Measurements from ENCODE around the gene NAA38. TPM values are rescaled to one million over a fixed set of nuclear protein-coding genes. Genes with fewer than 3 reads are reported as not detected.

Gene NAA38
- total RNA-seq, 4 donors from 2014 or later = 68.0 to 184 (median 96.7) TPM

DNA sequence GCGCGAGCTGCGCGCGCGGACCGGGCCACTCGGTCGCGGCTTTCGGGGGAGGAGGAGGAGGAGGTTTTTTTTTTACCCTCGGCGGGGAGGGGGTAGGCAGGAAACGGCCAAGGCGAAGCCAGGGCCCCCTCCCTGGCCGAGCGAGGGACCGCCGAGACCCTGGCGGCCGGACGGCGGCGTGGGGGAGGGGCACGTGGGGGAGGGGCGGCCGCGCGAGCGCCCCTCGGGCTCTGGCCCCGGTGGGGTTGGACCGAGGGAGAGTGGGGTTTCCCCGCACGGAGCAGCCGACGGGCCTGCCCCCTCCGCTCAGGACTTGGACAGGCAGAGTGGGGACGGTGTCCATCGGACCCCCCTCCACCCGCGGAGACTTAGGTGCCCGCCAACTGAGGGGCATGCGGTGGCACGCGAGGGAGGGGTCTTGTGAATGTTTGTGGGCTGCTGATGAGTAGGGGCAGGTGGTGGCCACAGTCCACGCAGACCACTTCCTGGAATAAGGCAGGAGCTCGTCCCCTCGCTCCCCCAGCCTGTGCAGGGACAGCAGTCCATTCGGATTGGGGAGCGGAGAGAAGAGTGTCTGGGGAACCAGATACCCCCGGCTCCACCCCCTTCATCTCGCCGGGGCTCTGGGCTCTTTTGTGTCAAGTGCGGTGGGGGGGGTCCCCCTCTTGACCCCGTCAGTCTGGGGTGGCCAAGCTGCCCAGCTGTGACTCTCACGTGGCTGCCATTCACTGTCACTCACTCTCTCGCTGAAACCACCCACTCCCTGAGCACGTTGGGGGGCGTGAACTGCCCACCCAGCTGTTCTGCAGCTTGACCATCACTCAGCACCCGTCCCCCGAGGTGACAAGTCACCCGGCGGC, 28.2 kb upstream of the NAA38 start:
- TF ChIP-seq, protein P1, sequence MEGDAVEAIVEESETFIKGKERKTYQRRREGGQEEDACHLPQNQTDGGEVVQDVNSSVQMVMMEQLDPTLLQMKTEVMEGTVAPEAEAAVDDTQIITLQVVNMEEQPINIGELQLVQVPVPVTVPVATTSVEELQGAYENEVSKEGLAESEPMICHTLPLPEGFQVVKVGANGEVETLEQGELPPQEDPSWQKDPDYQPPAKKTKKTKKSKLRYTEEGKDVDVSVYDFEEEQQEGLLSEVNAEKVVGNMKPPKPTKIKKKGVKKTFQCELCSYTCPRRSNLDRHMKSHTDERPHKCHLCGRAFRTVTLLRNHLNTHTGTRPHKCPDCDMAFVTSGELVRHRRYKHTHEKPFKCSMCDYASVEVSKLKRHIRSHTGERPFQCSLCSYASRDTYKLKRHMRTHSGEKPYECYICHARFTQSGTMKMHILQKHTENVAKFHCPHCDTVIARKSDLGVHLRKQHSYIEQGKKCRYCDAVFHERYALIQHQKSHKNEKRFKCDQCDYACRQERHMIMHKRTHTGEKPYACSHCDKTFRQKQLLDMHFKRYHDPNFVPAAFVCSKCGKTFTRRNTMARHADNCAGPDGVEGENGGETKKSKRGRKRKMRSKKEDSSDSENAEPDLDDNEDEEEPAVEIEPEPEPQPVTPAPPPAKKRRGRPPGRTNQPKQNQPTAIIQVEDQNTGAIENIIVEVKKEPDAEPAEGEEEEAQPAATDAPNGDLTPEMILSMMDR (IDR thresholded peaks at IDR 0.05; ENCODE audit: low read depth) = no peak

DNA sequence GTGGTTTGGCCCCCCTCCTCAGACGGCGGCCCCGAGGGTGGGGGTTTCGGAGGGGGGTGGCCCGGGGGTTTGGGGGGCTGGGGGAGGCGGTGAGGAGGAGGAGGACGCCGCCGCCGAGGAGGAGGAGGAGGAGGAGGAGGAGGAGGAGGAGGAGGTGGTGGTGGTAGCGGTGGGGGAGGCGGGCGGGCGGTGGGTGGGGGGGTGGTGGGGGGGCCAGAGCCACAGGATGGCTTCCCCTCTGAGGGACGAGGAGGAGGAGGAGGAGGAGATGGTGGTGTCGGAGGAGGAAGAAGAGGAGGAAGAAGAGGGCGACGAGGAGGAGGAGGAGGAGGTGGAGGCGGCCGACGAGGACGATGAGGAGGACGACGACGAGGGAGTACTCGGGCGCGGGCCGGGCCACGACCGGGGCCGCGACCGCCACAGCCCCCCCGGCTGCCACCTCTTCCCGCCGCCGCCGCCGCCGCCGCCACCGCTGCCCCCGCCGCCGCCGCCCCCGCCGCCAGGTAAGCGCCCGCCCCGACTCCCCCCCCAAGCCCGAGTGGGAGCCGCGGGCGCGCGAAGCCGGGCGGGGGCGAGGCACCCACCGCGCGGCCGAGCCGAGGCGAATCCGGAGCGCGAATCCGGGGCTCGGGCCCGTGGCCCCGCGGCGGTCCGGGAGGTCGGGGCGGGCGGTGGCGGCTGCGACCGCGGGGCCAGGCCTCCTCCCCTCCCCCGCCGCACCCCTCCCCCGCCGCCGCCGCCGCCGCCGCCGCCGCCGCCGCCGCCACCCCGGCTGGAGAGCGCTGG, 27.4 kb upstream of the NAA38 start:
- TF ChIP-seq, protein P1 (IDR thresholded peaks at IDR 0.05; ENCODE audit: low read depth) = no peak

DNA sequence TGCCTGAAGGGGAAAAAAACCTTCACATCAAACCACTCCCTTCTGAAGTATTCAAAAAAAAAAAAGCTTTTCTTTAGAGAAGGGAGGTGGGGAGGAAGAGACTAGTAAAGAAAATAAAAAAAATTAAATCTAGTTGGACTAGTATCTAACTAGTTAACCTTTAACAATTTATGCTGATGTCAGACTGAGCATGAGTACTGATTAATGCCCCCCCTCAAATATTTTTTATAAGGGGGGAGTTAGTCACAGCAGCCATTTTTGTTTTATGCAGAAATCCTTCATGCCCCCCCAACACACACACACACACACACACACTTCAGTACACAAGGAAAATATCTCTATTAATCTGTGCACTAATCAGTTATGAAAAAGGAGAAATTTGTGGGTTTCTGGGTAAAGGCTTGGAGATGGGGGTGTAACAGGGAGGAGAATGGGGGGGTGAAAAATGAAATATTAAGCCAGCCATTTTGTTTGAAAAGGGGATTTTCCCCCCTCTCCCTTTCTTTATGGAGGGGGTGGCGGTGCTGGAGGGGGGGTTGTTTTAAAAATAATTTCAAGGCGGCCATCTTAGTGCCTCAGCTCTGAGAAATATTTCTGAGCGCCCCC, 26.5 kb upstream of the NAA38 start:
- TF ChIP-seq, protein P1 (IDR thresholded peaks at IDR 0.05; ENCODE audit: low read depth) = no peak

DNA sequence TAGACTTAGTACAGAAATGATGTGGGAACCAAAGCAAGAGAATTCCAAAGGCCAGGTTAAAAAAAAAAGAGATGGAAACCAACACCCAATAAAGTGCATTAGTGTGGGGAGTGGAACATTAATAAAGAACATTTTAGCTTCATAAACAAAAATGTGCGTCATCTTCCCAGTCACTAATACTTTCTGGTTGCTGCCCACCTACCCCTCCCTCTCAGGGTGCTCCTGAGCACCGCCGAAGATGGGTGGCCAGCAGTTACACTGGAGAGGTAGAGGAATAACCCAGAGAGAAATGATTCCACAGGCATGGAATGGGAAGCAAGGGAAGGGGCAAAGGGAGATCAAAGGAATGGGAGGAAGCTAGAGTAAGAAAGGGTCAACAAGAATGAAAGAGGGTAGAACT, 25.3 kb upstream of the NAA38 start:
- TF ChIP-seq, protein P1 (IDR thresholded peaks at IDR 0.05; ENCODE audit: low read depth) = no peak

DNA sequence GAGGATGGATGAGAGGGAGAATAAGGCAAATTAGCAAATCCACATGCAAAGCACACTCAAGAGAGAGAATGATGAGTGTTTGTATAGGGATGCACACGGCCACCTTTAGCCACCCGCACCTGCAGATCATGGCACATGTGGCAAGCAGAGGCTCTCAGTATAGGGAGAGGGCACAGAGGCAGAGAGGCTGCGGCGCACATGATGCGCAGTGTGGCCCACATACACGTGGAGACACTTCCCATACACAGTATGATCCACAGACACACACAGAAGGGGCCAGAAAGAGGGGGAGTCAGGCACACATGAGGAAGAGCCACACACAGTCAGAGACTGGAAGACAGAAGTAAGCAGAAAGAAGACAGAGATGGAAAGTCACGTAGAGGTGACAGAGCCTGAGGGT, 24.7 kb upstream of the NAA38 start:
- TF ChIP-seq, protein P1 (IDR thresholded peaks at IDR 0.05; ENCODE audit: low read depth) = no peak

DNA sequence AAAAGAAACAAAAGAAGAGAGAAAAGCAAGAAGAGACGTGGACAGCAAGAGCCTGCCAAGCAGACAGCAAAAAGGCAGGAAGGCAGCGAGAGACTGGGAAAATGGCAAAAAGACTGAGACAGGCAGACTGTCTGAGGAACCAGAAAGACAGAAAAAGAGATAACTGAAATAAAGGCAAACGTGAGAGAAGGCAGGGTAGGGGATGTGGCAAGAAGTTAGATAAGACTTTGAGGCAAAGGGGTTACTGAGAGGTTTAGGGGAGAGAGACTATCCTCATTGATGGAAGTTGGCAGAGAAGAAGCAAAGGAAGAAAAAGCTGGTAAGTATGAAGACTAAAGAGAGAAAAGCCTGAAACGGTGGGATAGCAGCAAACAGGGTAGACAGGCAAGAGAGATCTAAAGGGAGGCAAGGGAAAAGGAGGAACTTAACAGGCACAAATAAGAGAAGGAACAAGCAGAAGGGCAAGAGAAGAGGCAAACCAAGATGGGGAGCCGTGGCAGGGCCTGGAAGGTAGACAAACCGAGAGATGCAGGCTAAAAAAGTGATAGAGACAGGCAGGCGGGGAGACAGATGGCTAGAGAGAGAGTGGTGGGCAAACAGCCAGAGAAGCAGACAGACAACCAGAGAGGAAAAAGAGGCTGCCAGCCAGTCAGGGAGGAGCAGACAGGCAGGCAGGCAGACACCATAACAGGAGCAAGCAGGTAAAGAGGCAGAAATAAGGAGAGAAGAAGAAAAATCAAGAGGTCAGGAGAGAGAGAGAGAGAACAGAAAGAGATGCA, 24.1 kb upstream of the NAA38 start:
- TF ChIP-seq, protein P1 (IDR thresholded peaks at IDR 0.05; ENCODE audit: low read depth) = no peak
